Measurements from ENCODE around the gene DCXR.
"Not testable (repeated sequence)": the region's sequence is repeated elsewhere in the genome, so short reads cannot be mapped to it uniquely, and the experiment has no call there.

Gene DCXR

GRCh38 chr17:82042649-82043048 is 5.2 kb upstream of the DCXR start:
- no peaks in the 10 kb centered on the region; the same call in 1 of the 2 replicates for H3K36me3 ChIP-seq (ENCODE audit: insufficient read depth, low read length)
- no peak for TF ChIP-seq EZH2 (IDR thresholded peaks at IDR 0.05)
- TF ChIP-seq FOXP2 (optimal IDR thresholded peaks at IDR 0.05; ENCODE audit: control extremely low read depth, extremely low read length, insufficient read depth), result no peak
- TF ChIP-seq POLR2AphosphoS5 (IDR thresholded peaks at IDR 0.05; ENCODE audit: borderline replicate concordance, low read depth, low read length), result no peak
- no peak overlapping the region for H3K4me3 ChIP-seq
- no peak for DNase-seq (ENCODE audit: low read depth, low spot score)
- no peak overlapping the region for H3K9ac ChIP-seq (ENCODE audit: insufficient read length)
- H3K9me3 ChIP-seq (ENCODE audit: low read depth, low read length), result no peaks in the 10 kb centered on the region
- no peak overlapping the region for H3K27ac ChIP-seq

- DNase-seq (ENCODE audit: low read depth, low spot score), result no peak
- Histone ChIP-seq H3K9me3 (ENCODE audit: low read depth, low read length) (no peaks in the 10 kb centered on the region), H3K9ac (ENCODE audit: insufficient read length) (no peak overlapping the region), H3K36me3 (ENCODE audit: insufficient read depth, low read length) (no peaks in the 10 kb centered on the region), H3K4me3 (no peak overlapping the region), H3K27ac (no peak overlapping the region; the same call in 1 of the 2 replicates)
- TF ChIP-seq POLR2AphosphoS5 (IDR thresholded peaks at IDR 0.05; ENCODE audit: borderline replicate concordance, low read depth, low read length) (no peak), EZH2 (IDR thresholded peaks at IDR 0.05) (no peak), FOXP2 (optimal IDR thresholded peaks at IDR 0.05; ENCODE audit: control extremely low read depth, extremely low read length, insufficient read depth) (no peak)
Observed at GRCh38 chr17:82041144-82041814, 3.8 kb upstream of the DCXR start.

- H3K9ac ChIP-seq (ENCODE audit: insufficient read length), result no peak overlapping the region
- no peak for DNase-seq (ENCODE audit: low read depth, low spot score)
- no peaks in the 10 kb centered on the region for H3K36me3 ChIP-seq (ENCODE audit: insufficient read depth, low read length)
- no peak for TF ChIP-seq FOXP2 (optimal IDR thresholded peaks at IDR 0.05; ENCODE audit: control extremely low read depth, extremely low read length, insufficient read depth)
- TF ChIP-seq POLR2AphosphoS5 (IDR thresholded peaks at IDR 0.05; ENCODE audit: borderline replicate concordance, low read depth, low read length), result no peak
- TF ChIP-seq EZH2 (IDR thresholded peaks at IDR 0.05), result no peak
- no peak overlapping the region for H3K4me3 ChIP-seq
- no peaks in the 10 kb centered on the region for H3K9me3 ChIP-seq (ENCODE audit: low read depth, low read length)
- no peak overlapping the region for H3K27ac ChIP-seq
Observed at GRCh38 chr17:82039695-82040299, 2.3 kb upstream of the DCXR start.

GRCh38 chr17:82038796-82039409 is 1.4 kb upstream of the DCXR start:
- H3K9me3 ChIP-seq (ENCODE audit: low read depth, low read length); DNase-seq (ENCODE audit: low read depth, low spot score); H3K9ac ChIP-seq (ENCODE audit: insufficient read length); H3K36me3 ChIP-seq (ENCODE audit: insufficient read depth, low read length); H3K27ac ChIP-seq; H3K4me3 ChIP-seq: not testable (repeated sequence)

GRCh38 chr17:82037889-82038195 is 345 bp upstream of the DCXR start:
- H3K9ac ChIP-seq (ENCODE audit: insufficient read length), result peak overlapping the region; percentile 57
- H3K9me3 ChIP-seq (ENCODE audit: low read depth, low read length), result no peaks in the 10 kb centered on the region
- 0 out of 2 replicates have a peak overlapping the region, but pooled peaks have one; percentile 39 for H3K27ac ChIP-seq
- H3K36me3 ChIP-seq (ENCODE audit: insufficient read depth, low read length), result no peaks in the 10 kb centered on the region
- DNase-seq (ENCODE audit: low read depth, low spot score), result no peak
- H3K4me3 ChIP-seq, result peak overlapping the region; percentile 95
- no peak for TF ChIP-seq FOXP2 (optimal IDR thresholded peaks at IDR 0.05; ENCODE audit: control extremely low read depth, extremely low read length, insufficient read depth)
- TF ChIP-seq POLR2AphosphoS5 (IDR thresholded peaks at IDR 0.05; ENCODE audit: borderline replicate concordance, low read depth, low read length), result no peak
- no peak for TF ChIP-seq EZH2 (IDR thresholded peaks at IDR 0.05)

GRCh38 chr17:82036634-82037091 is 834 bp downstream of the DCXR start:
- H3K27ac ChIP-seq, result no peak overlapping the region
- H3K9me3 ChIP-seq (ENCODE audit: low read depth, low read length), result no peaks in the 10 kb centered on the region
- H3K4me3 ChIP-seq, result peak overlapping the region; percentile 95
- H3K9ac ChIP-seq (ENCODE audit: insufficient read length), result peak overlapping the region; percentile 91
- TF ChIP-seq POLR2AphosphoS5 (IDR thresholded peaks at IDR 0.05; ENCODE audit: borderline replicate concordance, low read depth, low read length), result no peak
- no peak for TF ChIP-seq EZH2 (IDR thresholded peaks at IDR 0.05)
- TF ChIP-seq FOXP2 (optimal IDR thresholded peaks at IDR 0.05; ENCODE audit: control extremely low read depth, extremely low read length, insufficient read depth), result no peak
- H3K36me3 ChIP-seq (ENCODE audit: insufficient read depth, low read length), result no peaks in the 10 kb centered on the region
- DNase-seq (ENCODE audit: low read depth, low spot score), result no peak

GRCh38 chr17:82035956-82036633 is 1.4 kb downstream of the DCXR start:
- Histone ChIP-seq H3K4me3 (peak overlapping the region; percentile 95), H3K9ac (ENCODE audit: insufficient read length) (peak overlapping the region; percentile 91), H3K36me3 (ENCODE audit: insufficient read depth, low read length) (no peaks in the 10 kb centered on the region), H3K9me3 (ENCODE audit: low read depth, low read length) (no peaks in the 10 kb centered on the region), H3K27ac (no peak overlapping the region)
- no peak for TF ChIP-seq FOXP2 (optimal IDR thresholded peaks at IDR 0.05; ENCODE audit: control extremely low read depth, extremely low read length, insufficient read depth)
- DNase-seq (ENCODE audit: low read depth, low spot score), result no peak

- TF ChIP-seq POLR2AphosphoS5 (IDR thresholded peaks at IDR 0.05; ENCODE audit: borderline replicate concordance, low read depth, low read length) (no peak), FOXP2 (optimal IDR thresholded peaks at IDR 0.05; ENCODE audit: control extremely low read depth, extremely low read length, insufficient read depth) (no peak), EZH2 (IDR thresholded peaks at IDR 0.05) (no peak)
- no peaks in the 10 kb centered on the region for H3K36me3 ChIP-seq (ENCODE audit: insufficient read depth, low read length)
- no peak overlapping the region for H3K9ac ChIP-seq (ENCODE audit: insufficient read length)
- DNase-seq (ENCODE audit: low read depth, low spot score), result no peak
- no peak overlapping the region for H3K4me3 ChIP-seq
- peak overlapping the region; percentile 34; the same call in 1 of the 2 replicates for H3K27ac ChIP-seq
- no peaks in the 10 kb centered on the region for H3K9me3 ChIP-seq (ENCODE audit: low read depth, low read length)
Observed at GRCh38 chr17:82035488-82035887, 2.0 kb downstream of the DCXR start.

All from SK-N-MC (cell line).